ENCODE data around the gene YPEL4. TPM values are rescaled to one million over a fixed set of nuclear protein-coding genes. Genes with fewer than 3 reads are reported as not detected.

YPEL4 gene
- total RNA-seq, 1 experiment from 2014 or later, result not detected

DNA sequence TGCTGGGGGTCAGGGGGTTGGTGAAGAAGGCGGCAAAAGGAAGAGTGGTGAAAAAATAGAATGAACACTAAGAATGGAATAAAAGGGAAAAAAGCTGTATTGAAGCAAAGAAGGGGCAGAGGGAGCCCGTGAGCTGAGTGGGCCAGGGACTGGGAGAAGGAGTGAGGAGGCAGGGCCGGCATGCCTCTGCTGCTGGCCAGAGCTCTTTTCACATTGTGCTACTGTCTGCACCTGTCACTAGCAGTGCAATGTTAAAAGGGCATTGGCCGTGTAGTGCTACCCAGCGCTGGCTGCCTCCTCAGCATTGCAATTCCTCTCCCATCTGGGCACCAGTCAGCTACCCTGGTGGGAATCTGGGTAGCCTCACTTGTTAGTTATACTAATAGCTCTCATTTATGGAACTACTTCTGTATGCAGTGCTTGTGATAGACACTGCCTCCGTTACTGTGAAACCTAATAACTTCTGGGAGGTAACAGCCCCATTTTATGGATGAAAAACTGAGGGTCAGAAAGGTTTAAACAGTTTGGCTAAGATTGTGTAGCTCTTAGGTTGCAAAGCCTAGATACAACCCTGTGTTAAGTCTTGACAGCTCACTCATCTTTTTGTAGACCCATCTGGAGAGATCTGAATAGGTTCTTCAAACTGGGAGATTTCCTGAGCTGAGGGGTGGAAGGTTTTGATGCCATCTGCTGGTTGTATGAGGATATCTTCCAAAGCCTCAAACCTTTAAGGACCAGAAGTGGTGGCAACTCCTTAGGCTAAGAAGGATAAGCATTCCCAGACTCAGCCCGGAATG, 8.5 kb downstream of the YPEL4 start:
- DNase-seq, result no peak
- Histone ChIP-seq H3K27me3 (no peaks in the 10 kb centered on the region), H3K36me3 (peaks cover 2% of the 10 kb centered on the region), H3K9me3 (no peaks in the 10 kb centered on the region), H3K4me3 (no peak overlapping the region)

- no peak overlapping the region for H3K4me3 ChIP-seq
- no peak for DNase-seq
Measured at GRCh38 chr11:57640068-57640800, 9.5 kb downstream of the YPEL4 start.

DNA sequence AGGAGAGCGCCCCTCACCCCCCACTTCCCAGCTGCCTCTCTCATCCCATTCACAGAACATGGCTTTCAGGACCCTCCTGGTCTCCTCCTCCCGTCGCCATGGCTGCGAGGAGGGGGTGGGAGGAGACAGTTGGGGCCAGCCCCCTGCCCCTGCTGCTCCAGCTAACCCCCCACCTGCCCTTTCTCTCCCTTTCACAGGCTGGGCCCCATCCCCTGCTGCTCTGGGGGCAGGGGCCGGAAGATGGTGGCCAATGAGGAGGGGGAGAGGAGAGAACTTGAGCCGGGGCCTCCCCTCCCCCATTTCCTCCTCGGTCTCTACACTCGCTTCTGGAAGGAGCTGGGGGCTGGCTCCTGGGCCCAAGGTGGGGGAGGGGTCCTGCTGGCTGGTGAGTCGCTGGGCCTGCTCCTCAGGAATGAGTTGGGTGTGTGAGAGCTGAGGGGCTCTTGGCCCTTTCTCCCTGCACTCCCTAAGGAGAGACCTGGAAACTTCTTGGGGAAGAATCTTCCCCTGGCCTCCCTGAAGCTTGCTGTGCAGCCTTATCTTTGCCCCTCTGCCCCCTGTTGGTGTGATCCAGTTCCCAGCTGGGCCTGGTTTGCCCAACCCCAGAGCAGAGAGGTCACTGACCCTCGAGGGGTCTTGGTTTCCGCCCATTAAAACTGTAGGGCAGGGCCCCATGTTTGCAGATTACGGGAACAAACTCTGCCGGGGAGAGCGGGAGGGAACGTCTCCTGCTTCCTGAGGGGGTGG, 10.2 kb downstream of the YPEL4 start:
- H3K9me3 ChIP-seq, result no peaks in the 10 kb centered on the region

More at GRCh38 chr11:57640068-57640800, 9.5 kb downstream of the YPEL4 start:
- no peaks in the 10 kb centered on the region for H3K9me3 ChIP-seq
- peaks cover 2% of the 10 kb centered on the region for H3K36me3 ChIP-seq
- H3K27me3 ChIP-seq, result no peaks in the 10 kb centered on the region

DNA sequence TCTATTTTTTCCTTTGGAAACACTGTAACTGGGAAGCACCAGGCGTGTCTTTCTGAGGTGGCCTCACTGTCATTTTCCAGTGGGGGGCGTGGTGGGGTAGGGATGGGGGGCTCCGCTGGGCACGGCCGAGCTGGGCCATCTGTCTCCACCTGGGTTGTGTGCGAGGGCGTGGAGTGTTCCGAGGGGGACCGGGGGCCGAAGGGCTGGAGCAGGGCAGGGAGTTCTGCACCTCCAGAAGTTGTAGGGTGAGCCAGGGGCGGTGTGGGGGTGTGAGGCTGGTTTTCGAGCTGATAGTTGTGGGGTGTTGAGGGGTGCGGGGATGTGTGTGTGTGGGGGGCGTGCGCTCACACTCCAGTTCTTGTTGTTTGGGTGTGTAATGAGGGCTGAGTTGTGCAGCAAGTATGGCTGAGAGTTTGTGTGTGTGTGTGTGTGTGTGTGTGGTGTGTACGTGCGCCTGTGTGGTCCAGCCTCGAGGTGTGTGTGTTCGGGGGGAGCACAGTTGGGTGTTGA, 10.8 kb downstream of the YPEL4 start:
- DNase-seq, result no peak
- no peaks in the 10 kb centered on the region for H3K27me3 ChIP-seq
- no peaks in the 10 kb centered on the region for H3K9me3 ChIP-seq
- peak overlapping the region; percentile 83 for H3K4me3 ChIP-seq
- peaks cover 2% of the 10 kb centered on the region for H3K36me3 ChIP-seq

More for the DNA sequence above, 10.2 kb downstream of the YPEL4 start:
- Histone ChIP-seq H3K27me3 (no peaks in the 10 kb centered on the region), H3K36me3 (peaks cover 2% of the 10 kb centered on the region), H3K4me3 (peak overlapping the region; percentile 83)
- peak; percentile 38 for DNase-seq

DNA sequence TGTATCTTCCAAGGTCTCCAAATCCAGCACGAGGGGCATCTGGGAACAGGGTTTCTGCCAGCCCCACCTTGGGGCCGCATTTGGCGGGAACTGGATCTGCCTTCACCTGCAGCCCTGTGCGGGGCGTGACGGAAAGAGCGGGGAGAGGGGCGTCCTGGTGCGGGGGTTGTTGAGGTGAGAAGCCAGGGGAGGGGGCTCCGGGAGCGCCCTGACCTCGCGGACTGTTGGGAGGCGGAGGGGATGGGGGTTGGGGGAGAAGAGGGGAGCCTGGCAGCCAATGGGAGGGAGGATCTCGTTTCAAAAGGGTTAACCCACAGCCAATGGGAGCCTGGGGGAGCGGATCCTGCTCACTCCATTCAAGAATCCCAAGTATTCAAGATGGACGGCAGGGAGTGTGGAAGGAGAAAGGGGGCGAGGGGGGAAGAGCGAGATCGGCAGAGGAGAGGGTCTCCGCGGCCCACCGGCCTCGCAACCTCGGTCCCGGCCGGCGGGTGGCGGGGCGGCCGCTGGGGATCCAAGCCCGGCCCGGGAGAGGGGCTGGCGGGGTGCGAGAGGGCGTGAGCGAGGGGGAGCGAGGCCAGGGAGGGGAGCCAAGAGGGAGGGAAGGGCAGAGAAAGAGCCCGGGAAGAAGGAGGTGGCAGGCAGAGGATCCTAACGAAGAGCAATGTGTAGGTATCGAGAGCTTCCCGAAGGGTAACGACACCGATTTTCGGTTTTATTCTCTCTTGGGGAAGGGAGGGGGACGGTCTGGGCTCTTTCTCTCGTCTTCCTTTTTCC, 11.5 kb downstream of the YPEL4 start:
- Histone ChIP-seq H3K36me3 (peaks cover 2% of the 10 kb centered on the region), H3K9me3 (no peaks in the 10 kb centered on the region), H3K4me3 (peak overlapping the region; percentile 83), H3K27me3 (no peaks in the 10 kb centered on the region)
- peak; percentile 89 for DNase-seq

DNA sequence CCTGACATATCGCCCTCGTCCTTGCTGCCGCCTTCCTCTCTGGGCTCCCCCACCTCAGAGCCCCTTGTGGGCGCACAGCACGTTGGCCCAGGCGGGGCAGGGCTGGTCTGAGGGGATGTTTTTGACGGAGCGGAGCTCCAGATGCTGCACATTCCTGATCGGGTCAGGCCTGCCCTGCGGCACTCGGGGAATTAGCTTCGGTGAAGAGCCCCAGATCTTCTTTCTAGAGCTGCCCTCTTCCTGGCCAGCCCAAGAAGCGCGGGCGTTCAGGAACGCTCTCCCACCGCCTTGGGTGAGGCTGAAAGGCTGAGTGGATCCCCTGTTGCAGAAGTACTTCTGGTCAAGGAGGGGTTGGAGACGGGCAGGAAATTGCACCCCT, 12.1 kb downstream of the YPEL4 start:
- H3K9me3 ChIP-seq, result no peaks in the 10 kb centered on the region
- DNase-seq, result no peak
- H3K4me3 ChIP-seq, result peak overlapping the region; percentile 83
- peaks cover 2% of the 10 kb centered on the region for H3K36me3 ChIP-seq
- H3K27me3 ChIP-seq, result no peaks in the 10 kb centered on the region

DNA sequence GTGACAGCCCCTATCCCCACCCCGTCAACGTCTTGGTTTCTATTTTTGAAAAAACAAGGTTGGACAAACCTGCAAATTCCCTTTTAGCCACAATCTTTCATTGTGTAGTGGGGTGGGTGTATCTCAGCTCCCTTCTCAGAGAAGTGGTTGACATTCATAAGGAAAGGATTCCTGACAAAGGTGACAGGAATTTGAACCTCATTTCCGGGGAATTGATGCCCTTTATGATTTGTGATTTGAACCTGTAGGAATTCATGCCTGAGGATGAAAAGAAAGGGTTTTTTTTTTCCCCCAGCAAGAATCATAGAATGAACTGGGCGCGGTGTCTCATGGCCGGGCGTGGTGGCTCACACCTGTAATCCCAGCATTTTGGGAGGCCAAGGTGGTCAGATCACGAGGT, 14.5 kb downstream of the YPEL4 start:
- Histone ChIP-seq H3K9me3 (no peaks in the 10 kb centered on the region), H3K36me3 (peaks cover 2% of the 10 kb centered on the region; the same call in 1 of the 2 replicates), H3K27me3 (peaks cover 2% of the 10 kb centered on the region; the same call in 1 of the 2 replicates), H3K4me3 (no peak overlapping the region)
- no peak for DNase-seq

DNA sequence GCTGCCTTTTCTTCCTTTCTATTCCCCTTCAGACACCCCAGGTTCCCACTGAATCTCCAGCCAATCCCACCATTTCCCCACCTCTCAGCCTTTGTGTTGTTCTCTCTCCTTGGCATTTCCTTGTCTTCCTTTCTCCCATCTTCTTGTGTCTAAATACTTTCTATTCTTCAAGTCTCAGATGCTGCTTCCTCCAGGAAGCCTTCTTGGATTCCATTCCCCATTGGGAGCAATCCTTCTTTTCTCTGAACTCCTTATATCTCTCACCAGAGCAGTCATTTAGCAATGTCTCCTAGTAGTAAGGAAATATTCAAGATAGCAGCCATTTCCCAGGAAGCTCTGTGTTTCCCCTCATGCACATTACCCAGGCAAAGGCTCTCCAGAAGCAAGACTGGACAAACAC, 15.4 kb downstream of the YPEL4 start:
- Histone ChIP-seq H3K4me3 (no peak overlapping the region), H3K27me3 (peaks cover 2% of the 10 kb centered on the region; the same call in 1 of the 2 replicates), H3K9me3 (no peaks in the 10 kb centered on the region), H3K36me3 (no peaks in the 10 kb centered on the region)
- DNase-seq, result no peak

- H3K36me3 ChIP-seq, result no peaks in the 10 kb centered on the region
- no peaks in the 10 kb centered on the region for H3K9me3 ChIP-seq
- DNase-seq, result no peak
Measured at GRCh38 chr11:57633394-57634070, 16.2 kb downstream of the YPEL4 start.

DNA sequence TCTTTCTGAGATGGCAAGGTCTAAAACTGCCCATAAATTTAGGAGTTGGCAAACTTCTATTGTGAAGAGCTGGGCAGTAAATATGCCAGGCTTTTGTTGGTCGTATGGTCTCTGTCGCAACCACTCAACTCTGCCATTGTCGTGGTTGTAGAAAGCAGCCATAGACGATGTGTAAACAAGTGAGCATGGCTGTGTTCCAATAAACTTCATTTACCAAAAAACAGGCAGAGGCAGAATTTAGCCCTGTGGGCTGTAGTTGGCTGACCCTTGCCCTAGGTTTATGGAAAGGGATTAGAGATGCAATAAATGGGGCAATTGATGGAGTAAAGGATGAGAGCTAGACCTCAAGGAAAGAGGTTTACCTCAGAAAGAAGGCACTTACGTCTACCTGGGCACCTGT, 17.6 kb downstream of the YPEL4 start:
- Histone ChIP-seq H3K9me3 (no peaks in the 10 kb centered on the region), H3K4me3 (no peak overlapping the region), H3K27me3 (peaks cover 2% of the 10 kb centered on the region; the same call in 1 of the 2 replicates), H3K36me3 (no peaks in the 10 kb centered on the region)
- DNase-seq, result no peak

More at GRCh38 chr11:57633394-57634070, 16.2 kb downstream of the YPEL4 start:
- H3K27me3 ChIP-seq, result peaks cover 2% of the 10 kb centered on the region; the same call in 1 of the 2 replicates
- H3K4me3 ChIP-seq, result no peak overlapping the region

DNA sequence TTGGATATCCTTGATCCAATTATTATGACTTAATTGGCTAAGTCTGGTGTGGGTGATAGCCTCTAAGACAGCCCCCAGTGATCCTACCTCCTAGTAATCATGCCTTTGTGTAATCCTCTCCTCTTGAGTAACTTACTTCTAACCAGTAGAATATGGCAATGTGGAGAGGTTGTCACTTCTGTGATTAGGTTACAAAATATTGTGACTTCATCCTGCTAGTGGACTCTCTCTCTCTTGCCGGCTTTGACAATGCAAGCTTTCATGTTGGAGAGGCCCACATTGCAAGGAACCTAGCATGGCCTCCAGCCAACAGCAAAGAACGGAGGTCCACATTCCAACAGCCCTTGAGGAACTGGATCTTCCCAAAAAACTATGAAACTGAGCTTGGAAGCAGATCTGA, 19.5 kb downstream of the YPEL4 start:
- H3K9me3 ChIP-seq, result no peaks in the 10 kb centered on the region
- H3K27me3 ChIP-seq, result peaks cover 2% of the 10 kb centered on the region; the same call in 1 of the 2 replicates
- DNase-seq, result no peak
- H3K36me3 ChIP-seq, result no peaks in the 10 kb centered on the region
- H3K4me3 ChIP-seq, result no peak overlapping the region

GRCh38 chr11:57626895-57627294, 22.8 kb downstream of the YPEL4 start:
- H3K4me3 ChIP-seq, result no peak overlapping the region
- H3K9me3 ChIP-seq, result no peaks in the 10 kb centered on the region
- no peak for DNase-seq
- H3K27me3 ChIP-seq, result peaks cover 2% of the 10 kb centered on the region; the same call in 1 of the 2 replicates
- H3K36me3 ChIP-seq, result no peaks in the 10 kb centered on the region

DNA sequence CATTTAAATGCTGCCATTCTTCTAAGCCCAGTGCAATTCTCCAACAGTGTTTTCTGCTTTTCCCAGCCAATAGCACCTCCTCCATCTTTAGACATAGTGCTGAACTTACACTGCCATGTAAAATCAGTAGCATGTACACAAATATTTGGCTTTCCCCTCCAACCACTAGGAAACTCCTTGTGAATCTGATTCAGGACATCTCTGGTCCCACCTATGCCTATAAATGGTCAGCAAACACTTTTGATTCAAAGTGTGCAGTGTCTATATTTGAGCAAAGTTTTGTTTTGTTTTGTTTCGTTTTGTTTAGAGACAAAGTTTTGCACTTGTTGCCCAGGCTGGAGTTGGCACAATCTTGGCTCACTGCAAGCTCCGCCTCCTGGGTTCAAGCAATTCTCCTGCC, 24.8 kb downstream of the YPEL4 start:
- DNase-seq, result no peak
- no peaks in the 10 kb centered on the region for H3K27me3 ChIP-seq
- no peaks in the 10 kb centered on the region for H3K36me3 ChIP-seq
- 0 out of 2 replicates have a peak, but pooled peaks cover 4% of the 10 kb centered on the region for H3K9me3 ChIP-seq
- H3K4me3 ChIP-seq, result no peak overlapping the region

DNA sequence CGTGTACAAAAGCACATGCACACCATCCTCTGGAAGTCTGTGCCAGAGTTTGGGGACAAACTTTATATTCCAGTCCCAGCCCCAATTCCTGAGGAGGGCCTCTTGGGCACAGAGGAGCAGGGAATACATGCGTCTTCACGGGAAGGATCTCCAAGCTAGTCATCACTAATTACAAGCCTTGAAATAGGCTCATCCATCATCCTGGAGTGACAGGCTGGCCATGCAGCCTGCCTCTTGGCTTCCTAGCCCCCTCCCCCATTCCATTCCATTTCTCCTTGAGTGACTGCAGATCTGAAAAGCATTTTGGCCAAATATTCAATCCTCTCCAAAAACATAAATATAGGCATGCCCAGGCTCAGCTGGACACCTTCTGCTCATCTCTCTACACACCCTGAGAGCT, 27.4 kb downstream of the YPEL4 start:
- no peaks in the 10 kb centered on the region for H3K27me3 ChIP-seq
- no peaks in the 10 kb centered on the region for H3K36me3 ChIP-seq
- DNase-seq, result no peak
- H3K9me3 ChIP-seq, result 0 out of 2 replicates have a peak, but pooled peaks cover 6% of the 10 kb centered on the region
- no peak overlapping the region for H3K4me3 ChIP-seq

GRCh38 chr11:57620467-57620866, 29.2 kb downstream of the YPEL4 start:
- DNase-seq, result no peak
- Histone ChIP-seq H3K4me3 (no peak overlapping the region), H3K27me3 (peaks cover 2% of the 10 kb centered on the region), H3K9me3 (0 out of 2 replicates have a peak, but pooled peaks cover 6% of the 10 kb centered on the region), H3K36me3 (no peaks in the 10 kb centered on the region)
